Activated CD4-positive, alpha-beta T cell treated with anti-CD3 and anti-CD28 coated beads, Interleukin-2, Interleukin-6, amounts not matched to agents 100 ng/mL and 50 ng/mL, durations not matched to agents 16 hours and 8 hours (primary cell): ENCODE measurements around the gene CBX2.

Experiments
- DNase-seq: peaks from one replicate; pipeline ENCODE4 v3.0.0-alpha.2; 2020

CBX2 gene

DNA sequence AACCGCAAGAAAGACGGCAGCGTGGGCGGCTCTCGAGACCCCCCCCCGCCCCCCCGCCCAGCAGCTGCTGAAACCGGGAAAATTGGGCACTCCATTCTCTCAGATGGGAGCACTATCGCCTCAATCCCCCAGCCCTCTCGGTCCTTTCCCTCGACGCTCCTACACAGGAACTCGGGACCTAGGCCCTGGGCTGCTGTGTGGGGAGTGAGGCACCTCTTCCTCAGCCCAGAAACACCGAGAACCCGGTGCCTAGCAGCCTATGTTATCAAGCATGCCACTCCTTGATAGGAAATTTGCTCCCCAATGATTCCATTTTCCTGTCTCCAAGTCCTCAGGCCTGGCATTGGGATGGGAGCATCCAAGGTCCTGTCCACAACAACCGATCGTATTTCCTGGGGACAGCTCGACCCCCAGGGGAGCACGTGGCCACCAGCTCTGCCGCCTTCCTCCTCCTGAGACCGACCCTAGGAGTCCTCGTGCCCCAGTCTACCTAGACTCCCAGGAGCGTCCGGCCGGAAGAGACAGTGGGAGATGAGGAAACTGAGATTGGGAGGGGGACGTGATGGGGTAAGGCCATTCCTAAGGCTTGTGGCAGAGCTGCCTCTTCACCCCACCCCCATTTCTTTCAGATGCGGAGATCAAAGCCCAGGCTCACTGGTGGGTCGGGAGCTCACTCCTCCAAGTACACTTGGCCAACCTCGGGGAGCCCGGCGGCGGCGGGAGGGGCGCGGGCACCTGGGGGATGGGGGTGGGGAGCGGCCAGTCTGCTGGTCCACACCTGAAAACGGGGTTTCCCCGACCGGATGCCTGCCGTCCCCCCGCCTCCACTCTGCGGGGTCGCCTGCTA lies 36.4 kb downstream of the CBX2 start:
- DNase-seq = no peak

DNA sequence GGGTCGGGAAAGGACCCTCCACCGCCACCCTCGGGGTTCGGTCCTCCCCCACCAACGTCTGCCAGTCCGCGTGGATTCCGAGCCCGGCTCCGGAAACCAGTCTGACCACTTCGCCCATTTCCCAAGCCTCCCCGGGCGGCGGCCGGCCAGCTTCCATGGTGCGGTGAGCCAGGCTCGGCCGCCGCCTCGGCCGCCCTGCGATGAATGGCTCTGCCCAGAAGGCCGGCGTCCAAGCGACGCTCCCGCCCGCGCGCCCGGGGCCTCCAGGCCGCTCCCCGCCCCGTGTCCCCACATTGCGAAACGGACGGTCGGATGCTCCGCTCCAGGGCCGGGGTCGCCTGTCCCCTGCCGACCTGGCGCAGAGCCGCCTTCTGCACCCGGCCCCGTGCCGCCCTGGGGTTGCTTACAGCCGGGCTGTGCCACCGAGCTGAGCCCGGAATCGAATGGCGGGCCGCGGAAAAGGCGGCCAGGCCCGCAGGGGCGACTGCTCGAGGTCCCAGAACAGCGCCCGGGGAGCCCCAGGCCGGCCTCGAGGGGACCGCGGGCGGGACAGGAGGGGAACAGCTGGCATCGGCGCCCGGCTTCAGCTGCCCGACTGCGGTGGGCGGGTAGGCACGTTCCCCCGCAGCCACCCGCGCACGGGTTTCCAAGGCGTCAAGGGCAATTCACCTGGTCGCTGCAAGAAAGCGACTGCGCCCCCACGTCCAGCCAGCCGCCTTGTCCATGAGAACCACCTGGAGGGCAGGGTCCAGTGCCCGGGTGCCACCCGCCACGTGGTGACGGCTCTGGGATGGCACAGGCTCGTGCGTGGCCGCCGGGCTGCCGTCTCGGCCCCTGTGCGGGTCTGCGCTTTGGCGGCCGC lies 37.3 kb downstream of the CBX2 start:
- DNase-seq = no peak

DNA sequence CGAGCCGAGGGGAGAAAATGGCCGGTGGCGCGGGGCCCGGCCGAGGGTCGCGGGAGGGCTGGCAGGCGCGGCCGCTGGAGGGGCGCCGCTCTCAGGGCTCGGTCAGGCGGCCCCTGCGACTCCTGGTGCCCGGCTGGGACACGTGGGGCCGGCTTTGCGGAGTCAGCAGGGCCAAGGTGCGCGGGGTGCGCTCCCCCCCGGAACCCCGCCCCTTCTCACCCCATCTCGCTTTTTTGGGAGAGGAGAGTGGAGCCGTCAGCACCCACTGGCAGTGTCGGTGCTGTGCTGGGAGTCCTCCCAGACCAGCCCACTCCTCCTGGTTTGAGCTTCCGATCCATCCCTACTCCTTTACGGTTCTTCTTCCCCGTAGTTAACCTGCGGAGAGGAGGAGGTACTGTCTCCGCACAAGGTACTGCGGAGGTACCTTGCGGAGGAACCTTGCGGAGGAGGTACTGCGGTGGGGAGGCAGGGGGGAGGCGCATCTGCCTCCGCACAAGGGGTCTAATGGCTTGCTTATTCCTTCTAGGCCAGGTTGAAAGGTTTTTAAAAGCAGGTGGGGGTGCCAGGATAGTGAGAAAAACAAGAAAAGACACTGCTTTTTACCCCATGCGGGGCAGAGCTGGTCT lies 38.0 kb downstream of the CBX2 start:
- DNase-seq = no peak

DNA sequence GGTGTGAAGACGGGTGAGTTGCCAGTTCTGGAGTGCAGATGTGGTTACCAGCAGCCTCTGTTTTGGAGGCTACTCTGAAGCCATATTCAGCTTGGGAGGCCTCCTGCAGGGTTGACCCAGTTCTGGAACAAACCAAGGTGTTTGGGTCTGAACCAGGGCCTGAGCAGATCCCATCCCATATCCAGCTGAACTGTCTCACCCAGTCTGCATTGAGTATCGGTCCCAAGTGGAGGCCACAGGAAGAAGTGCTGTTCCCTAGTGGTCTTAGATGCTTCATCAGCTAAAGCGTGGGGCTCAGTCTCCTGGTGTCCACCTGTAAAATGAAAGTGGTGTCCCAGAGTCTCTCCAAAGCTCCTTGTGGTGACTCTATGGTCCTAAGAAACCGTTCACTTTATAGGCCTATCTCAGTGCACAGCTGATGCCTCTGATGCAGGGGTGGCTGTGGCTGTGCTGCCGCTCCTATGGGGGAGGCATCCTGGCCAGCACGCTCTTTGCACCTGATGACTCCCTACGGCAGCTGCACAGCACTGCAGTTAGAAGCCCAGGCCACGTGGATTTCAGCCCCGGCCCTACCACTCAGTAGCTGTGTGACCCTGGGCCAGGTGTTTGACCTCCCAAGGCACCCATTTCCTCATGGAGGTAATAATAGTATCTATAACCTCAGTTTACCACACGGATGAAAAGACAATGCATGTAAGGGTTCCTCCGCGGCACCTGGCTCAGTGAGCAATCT lies 40.2 kb downstream of the CBX2 start:
- DNase-seq = no peak

DNA sequence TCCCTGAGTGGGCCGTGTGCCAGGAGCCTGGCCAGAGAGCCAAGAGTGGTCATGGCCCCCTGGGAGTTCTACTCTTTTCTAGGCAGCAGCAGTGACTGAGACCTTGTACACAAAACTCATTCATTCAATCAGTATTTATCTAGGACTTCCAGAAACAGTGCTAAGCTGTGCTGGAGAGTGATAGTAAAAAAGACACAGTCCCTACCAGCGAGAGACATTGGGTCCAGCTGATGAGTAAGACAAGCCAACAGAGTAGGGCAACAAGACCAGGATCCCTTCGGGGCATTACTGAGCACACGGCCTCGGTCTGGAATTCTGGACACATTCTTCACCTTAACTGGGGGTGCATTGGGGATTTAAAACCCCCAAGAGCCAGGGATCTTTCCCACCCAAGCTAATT lies 41.1 kb downstream of the CBX2 start:
- DNase-seq = no peak

DNA sequence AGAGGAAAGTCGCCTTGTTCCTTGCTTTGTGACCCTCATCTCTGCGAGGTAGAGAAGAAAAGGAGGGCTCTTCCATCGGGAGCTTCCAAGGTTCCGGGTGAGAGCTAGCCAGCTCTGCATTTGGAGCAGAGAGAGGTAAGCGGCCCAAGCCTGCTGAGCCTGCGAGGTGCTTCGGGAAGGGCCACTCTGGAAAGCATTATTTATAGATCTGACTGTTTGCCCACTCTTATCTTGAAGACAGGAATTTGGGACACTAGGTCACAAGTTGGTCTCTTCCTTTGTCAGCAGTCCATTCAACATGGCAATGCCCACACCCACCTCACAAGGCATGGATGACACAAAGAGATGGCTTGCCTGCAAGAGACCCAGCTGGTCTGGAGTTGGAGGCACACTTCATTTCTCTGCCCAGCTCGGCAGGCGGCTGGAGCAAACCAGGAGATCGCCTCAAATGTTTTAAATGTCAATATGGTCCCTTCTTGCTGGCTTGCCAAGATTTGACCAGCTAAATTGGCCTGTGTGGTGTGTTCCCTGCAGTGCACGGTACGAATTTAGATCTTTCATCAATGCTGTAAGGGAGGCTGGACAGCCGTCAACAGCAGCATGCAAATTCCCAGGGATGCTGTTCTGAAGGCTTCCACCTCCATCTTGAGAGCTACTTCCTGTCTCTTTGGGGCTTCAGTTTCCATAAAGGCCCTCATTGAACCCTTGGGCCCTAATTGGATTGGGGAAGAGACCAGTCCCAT lies 41.8 kb downstream of the CBX2 start:
- no peak for DNase-seq

DNA sequence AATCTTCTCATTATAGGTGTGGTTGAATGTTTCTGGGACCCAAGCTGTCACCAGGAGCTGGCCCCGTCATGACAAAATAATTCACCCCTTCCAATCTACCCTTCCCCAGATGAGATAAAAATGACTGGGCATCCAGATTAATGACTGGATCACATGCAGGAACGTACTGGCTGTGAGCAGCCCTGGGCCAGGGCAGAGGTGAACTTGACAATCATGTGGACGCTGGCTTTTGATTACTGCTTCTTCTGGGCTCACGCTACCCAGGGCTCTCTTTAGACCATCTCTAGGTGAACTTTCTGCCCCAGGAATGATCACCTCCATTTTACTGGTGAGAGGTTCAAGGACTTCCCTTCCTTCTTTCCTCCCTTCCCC lies 43.0 kb downstream of the CBX2 start:
- DNase-seq = no peak

DNA sequence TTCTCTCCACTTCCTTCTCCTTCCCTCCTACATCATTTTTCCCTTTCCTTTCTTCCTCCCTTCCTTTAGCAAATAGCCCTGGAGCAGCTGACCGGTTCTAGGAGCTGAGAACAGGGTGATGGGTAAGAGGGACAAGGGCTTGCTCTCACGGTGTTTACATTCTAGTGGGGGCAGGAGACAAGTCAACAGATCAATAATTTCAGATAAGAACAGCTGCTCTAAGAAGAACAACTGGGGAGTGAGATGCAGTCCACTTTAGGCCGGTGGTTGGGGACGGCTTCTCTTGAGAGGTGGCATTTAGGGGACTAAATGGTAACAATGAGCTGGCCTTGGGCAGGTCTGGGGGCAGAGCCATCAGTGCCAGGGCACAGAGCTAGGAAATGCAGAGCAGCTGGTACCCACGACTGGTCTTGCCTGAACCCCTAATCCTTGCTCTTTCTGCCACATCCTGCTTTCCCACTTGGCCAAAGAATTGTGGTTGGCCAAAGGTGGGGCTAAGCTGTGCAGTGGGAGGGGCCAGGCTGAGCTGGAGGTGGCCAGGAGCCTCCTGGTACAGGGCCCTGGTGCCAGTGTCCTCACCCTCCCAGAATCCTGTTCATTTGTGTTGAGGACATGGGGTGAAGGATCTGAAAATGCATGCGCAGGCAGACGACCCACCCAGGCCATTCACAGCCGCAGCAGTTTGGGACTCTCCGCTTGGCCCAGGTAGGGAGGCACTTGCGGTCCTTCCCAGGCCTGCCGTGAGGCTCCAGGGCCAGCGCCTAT lies 43.6 kb downstream of the CBX2 start:
- DNase-seq = no peak

DNA sequence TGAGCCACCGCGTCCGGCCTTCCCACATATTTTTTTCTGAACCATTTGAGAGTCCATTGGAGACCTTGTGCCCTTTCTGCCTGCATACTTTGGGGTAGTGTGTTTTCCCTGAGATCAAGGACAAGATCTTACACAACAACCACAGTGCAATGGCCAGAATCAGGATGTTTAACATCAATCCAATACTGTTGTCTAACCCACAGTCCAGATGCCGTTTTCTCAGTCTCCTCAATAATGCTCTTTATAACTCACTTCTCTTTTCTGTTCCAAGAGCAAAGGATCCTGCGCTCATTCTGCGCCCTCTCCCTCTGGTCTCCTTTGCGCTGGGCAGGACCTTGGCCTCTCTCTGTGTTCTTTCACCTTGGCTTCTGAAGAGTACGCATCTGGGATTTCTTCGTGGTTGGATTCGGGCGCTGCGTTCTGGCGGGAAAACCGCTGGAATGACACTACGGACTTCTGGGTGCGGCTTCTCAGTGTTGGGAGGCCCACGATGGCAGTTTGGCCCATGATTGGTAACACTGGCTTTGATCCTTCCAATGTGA lies 44.7 kb downstream of the CBX2 start:
- no peak for DNase-seq

DNA sequence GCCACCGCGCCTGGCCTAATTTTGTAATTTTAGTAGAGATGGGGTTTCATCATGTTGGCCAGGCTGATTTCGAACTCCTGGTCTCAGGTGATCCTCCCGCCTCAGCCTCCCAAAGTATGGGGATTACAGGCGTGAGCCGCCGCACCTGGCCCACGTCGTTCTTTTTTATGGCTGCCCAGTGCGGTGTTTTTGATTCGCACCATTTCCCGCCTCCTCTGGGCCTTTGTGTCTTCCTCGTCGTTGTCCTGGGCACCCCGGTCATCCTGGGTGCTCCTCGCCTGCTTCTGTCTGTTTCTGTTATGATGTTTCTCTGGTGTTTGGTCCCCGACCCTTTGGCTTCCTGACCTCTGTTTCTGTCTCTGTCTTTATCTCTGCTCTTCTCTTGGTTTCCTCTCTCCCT lies 46.3 kb downstream of the CBX2 start:
- DNase-seq = no peak

DNA sequence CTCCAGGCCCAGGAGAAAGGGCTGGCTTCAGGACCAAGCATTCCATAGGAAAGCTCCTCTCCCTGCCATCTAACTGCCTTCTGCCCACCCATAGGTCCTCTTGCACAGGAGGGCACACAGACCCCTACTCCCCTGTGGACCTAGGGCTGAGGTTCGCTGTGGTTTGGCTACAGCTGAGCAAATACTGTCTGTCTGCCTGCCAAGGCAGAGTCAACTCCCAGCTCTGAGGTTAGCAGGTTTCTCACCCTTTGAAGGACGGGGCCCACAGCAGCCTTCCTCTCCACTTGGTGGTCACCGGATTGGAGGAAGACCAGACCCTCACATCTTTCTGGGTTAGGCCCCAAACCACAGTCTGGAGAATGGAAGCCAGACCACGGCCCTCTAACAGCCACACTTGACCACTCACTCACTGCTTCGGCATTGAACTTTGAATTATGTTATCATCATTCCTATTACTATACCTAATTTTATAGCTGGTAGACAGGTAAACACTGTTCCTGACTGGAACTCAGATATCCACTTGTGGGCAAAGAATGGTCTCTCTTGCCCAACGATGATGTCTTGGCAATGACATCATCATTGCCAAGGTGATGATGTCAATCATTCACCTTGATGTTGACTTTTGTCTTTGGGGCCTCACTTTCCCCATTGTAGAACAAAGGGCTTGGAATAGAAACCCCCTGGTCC lies 47.1 kb downstream of the CBX2 start:
- no peak for DNase-seq

DNA sequence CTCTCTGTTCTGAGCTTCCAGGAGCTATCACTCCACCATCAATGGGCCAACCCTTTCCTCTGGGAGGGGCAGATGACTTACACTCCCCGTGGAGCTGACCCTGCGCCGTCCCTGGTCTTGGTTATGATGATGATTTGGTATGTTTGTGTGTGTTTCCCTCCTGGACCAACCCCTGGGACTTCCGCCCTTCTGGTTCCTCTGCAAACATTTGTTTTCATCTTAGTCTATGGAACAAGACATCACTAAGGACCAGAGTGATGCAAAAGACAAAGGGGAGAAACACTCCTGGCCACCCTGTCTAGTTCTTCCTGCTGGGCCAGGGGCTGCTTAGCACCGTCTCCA lies 47.6 kb downstream of the CBX2 start:
- no peak for DNase-seq

DNA sequence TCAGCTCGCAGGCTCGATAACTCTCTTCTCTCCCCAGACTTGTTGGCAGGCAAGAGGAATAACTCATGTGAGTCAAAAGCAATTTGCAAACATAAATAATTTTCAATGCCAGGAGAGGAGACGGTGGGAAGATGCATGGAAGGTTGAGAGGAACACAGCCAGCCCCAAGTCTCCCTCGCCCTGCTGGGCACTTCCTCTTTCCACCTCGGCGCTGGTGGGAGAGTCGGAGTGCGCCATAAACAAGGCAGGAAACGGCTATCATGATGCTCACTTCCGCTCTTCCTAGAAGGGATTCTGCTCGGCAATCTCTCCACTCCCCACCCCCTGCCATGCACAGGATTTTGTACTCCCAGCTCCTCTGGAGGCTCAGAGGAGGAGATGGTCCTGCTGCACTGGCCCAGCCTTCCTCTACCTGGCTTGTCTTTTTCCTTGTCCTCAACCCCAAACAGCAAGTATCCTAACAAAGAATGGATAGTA lies 48.3 kb downstream of the CBX2 start:
- no peak for DNase-seq

DNA sequence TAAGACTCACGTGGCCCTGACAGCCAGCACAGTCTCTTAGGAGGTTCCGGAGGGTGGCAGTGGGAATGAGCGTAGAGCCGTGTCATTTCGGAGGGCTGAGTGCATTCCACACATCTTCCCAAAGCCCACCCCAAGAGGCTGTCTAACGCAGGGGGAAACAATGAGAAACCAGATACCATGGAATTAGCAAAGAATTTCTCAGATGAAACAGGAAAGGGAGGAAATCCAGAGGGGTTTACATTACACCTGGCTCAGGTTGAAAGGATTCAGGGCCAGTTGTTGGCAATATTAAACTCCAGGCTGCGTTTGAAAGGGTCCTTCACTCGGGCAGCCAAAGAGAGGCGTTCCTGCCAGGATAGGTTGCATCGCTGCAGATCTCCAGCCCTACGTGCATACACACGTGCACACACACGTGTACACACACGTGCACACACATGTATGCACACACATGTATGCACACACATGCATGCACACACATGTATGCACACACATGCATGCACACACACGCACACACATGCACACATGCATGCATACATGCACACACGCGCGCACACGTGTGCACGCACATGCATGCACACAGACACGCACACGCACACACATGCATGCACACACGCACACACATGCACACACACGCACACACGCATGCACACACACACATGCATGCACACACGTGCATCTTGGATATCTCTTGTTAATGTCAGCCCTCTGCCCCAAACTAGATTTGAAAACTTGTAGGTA lies 49.1 kb downstream of the CBX2 start:
- no peak for DNase-seq

DNA sequence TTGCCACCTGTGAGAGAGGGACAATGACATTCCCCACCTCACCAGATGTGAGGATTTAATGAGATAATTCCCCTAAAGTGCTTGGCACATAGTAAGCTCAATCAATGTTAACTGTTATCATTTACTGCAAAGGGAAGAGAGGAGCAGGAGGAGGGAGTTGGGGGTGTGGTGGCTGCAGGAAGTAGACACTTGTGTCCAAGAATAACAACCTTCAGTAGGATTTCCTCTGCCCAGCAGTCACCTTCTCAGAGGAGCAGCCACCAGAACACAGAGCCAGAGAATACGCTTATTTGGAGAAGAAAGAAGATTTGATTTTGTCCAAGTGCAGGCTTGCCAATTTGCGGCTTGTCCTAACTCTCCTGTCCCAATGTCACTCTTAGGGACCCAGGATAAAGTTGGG lies 51.1 kb downstream of the CBX2 start:
- DNase-seq = no peak

DNA sequence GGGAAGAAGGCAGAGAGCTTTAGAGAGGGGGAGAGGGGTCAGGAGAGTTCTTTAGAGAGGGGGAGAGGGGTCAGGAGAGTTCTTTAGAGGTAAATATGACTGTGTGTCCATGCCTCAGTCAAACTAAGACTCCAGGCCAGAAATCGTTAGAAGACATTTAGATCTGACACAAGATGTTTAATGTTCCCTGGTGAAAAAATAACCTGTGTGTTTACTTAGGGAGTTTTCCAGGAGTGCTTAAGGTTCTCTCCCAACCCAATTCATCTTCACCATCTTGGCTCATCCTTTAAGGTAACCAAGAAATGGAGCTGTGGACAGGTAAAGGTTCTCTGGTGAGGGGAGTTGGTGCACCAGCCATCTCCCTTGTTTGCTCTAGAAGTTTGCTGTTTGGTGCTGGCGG lies 51.5 kb downstream of the CBX2 start:
- DNase-seq = no peak

DNA sequence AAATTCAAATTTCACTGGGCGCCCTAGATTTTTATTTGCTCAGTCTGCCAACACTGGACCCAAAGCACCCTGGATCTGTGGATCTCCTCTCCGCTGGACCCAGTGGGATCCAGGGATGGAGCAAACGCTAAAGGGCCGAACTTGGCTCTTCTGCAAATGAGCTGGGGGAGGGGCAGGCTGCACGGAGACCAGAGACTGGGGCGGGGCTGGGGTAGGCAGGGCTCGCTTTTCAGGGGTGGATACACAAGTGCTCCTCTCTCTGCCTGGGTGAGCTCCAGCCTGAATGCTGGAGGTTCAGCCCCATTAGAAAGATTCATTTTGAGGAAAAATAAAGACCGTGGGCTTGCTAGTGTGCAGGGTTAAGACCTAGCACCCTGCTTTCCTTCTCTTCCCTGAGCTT lies 52.4 kb downstream of the CBX2 start:
- no peak for DNase-seq

DNA sequence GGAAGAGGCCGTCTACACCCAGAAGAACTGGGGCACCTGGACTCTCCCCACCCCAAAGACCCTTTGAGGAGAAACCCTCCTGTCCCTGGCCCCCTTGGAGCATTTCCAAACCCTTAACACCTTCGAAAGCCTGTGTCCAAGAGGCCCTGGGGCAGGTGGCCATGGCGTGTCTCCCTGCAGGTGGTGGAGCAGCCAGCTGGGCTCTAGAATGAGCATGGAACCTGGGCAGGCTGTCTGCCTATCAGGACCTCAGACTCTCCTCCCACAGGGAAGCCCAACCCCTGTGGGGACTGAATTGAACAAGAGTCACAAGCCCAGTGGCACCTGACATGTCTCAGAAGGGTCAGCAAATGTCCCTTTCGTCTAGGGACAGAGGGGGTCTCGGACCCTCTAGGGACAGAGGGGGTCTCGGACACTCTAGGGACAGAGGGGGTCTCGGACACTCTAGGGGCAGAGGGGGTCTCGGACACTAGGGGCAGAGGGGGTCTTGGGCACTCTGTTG lies 52.9 kb downstream of the CBX2 start:
- DNase-seq = no peak
